A549 (cell line): ENCODE results near the gene CREB3L1.
"Not testable (repeated sequence)": the region's sequence is repeated elsewhere in the genome, so short reads cannot be mapped to it uniquely, and the experiment has no call there.

ENCODE experiments used
- CBX2 ChIP-seq: fragments of 200-600 bp; sonication (generic); IDR thresholded peaks from 2 replicates; pipeline ENCODE4 v1.6.1; 2016; ENCODE audit warnings: low read depth, mild to moderate bottlenecking, borderline replicate concordance
- CEBPB ChIP-seq, 2 experiments: fragments of >200 bp in 1 of 2; sonication (Bioruptor Twin) in 1 of 2; formaldehyde crosslinking in 1 of 2; IDR thresholded peaks; 2 replicates each; pipeline ENCODE4 v1.6.1; 2012 to 2016
- CTCF ChIP-seq: fragments of >200 bp; sonication (Bioruptor Twin); formaldehyde crosslinking; IDR thresholded peaks from 3 replicates; pipeline ENCODE4 v1.5.1; 2016
- ELK1 ChIP-seq: fragments of 150-350 bp; IDR thresholded peaks from 2 replicates; pipeline ENCODE4 v1.6.1; 2014; ENCODE audit warnings: low read depth, mild to moderate bottlenecking, low read length
- GATA3 ChIP-seq: IDR thresholded peaks from 2 replicates; pipeline ENCODE4 v1.6.1; 2012; ENCODE audit warnings: borderline replicate concordance
- JUNB ChIP-seq: fragments of >200 bp; sonication (Bioruptor Twin); formaldehyde crosslinking; IDR thresholded peaks from 2 replicates; pipeline ENCODE4 v1.6.1; 2016
- TP53 ChIP-seq: fragments of 250-450 bp; sonication (Bioruptor Pico); IDR thresholded peaks from 2 replicates; pipeline ENCODE4 v1.5.0; 2021; ENCODE audit warnings: mild to moderate bottlenecking, moderate library complexity

GRCh38 chr11:46304036-46304435, 26.6 kb downstream of the CREB3L1 start:
- not testable (repeated sequence) for TF ChIP-seq ELK1; CTCF; TP53 (CRISPR knock-in tag); GATA3; JUNB; CBX2; CEBPB (IDR thresholded peaks at IDR 0.05)
